GM21717 (cell line): ENCODE data around the gene NPLOC4.

Experiments
- ATAC-seq: cut with Tn5 transposase; IDR thresholded peaks from one replicate; pipeline ENCODE4 v1.9.1; 2021; ENCODE audit warnings: mild to moderate bottlenecking, moderate library complexity; ENCODE audit not compliant: unreplicated experiment

The NPLOC4 gene

DNA sequence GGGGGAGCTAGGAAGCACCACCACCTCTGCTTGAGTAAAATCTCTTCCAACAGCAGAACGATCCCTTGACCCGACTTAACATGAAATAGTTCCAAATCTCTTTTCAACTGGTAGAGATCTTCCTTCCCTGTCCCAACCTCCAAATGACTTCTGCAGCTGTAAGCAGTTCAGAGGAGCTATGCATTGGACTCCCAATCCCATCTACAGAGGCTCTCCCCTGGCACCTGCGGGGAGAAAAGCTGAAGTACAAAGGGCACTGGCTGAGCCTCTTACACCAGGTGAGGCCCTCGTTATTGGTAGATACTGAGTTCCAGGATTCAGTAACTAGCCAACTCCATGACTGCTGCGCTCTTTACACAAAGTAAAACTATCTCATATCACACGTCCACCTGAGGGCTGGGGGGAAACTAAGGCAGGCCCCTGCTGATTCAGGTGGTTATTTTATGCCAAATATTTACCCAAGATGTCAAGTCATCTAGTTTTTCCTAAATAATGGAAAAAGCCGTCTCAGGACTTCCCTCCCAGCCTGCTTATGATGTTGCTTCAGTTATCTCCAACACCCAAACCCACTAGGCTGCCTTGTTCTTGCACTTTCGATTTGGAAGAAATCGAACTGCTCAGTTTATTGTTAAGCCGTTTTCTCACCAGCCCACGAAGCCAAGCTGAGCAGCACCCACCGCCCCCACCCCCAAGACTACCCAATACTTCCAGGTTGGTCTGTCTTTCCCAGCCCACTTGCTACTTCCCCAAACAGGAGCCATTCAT, 127.5 kb downstream of the NPLOC4 start:
- ATAC-seq: no peak

DNA sequence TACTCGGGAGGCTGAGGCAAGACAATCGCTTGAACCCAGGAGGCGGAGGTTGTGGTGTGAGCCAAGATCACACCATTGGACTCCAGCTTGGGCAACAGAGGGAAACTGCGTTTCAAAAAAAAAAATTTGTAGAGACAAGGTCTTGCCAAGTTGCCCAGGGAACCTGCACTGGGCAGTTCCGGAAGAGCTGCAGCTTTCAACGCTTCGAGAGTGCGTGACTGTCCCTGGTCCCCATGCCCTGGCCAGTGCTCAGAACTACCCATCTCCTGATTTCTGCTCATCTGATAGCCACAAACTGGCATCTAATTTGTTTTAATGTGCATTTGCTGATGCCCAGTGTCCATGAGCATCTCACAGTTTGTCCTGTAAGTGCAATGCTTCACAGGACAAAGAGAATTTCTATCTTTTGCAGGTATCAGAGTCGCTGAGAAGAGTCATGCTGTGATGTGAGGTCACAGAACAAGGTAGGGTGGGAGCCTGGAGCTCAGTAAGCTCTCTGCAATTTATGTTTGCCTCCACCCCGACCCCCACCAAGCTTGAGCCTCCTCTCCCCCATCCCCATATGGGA, 128.2 kb downstream of the NPLOC4 start:
- no peak for ATAC-seq
